Adrenal gland (tissue), 12 donors: ENCODE measurements around the gene INPP4B. TPM values are rescaled to one million over a fixed set of nuclear protein-coding genes. Genes with fewer than 3 reads are reported as not detected.
"Not testable (repeated sequence)": the region's sequence is repeated elsewhere in the genome, so short reads cannot be mapped to it uniquely, and the experiment has no call there.

Experiments
- DNase-seq, 7 donors: peaks; one replicate each; pipeline ENCODE4 v3.0.0-alpha.2; 2019 to 2020
- H3K27ac ChIP-seq, 5 donors: fragments of 200-600 bp; sonication (generic) in 4 of 5; 1 replicate in 3 of 5; 2 replicates in 2 of 5; pipeline versions ENCODE4 v1.5.1 to v1.8.0; 2016 to 2020; ENCODE audit warnings: mild to moderate bottlenecking in 1 of 5
- H3K27me3 ChIP-seq: fragments of 200-600 bp; 2 replicates; pipeline ENCODE4 v1.8.0; 2021
- H3K36me3 ChIP-seq, 2 donors: fragments of 200-600 bp; replicated peaks in 1 of 2; 1 replicate in 1 of 2; 2 replicates in 1 of 2; pipeline versions ENCODE4 v1.5.1 to v1.8.0; 2018 to 2022
- H3K4me1 ChIP-seq, 2 donors: fragments of 200-600 bp; replicated peaks in 1 of 2; 1 replicate in 1 of 2; 2 replicates in 1 of 2; pipeline versions ENCODE4 v1.5.1 to v1.8.0; 2018 to 2021
- H3K4me3 ChIP-seq, 4 donors: fragments of 200-600 bp; sonication (generic) in 3 of 4; one replicate each; pipeline ENCODE4 v1.5.1; 2016 to 2018
- H3K9me3 ChIP-seq, 3 donors: fragments of 200-600 bp; sonication (generic) in 1 of 3; replicated peaks in 1 of 3; 1 replicate in 2 of 3; 2 replicates in 1 of 3; pipeline versions ENCODE4 v1.5.1 to v1.8.0; 2016 to 2021
- CTCF ChIP-seq, 6 experiments: fragments of 450-650 bp in 4 of 6; fragments of 200-600 bp in 2 of 6; sonication (generic) in 1 of 6; IDR thresholded peaks; 1 replicate in 5 of 6; 2 replicates in 1 of 6; pipeline versions ENCODE4 v1.5.1 to v1.8.0; 2016 to 2021; ENCODE audit warnings: antibody characterized with exemption in 6 of 6, mild to moderate bottlenecking in 2 of 6, moderate library complexity in 1 of 6
- POLR2A ChIP-seq, 2 donors: fragments of 450-650 bp; IDR thresholded peaks; one replicate each; pipeline ENCODE4 v1.6.1; 2017; ENCODE audit warnings: antibody characterized with exemption in 2 of 2, mild to moderate bottlenecking in 2 of 2, moderate library complexity in 1 of 2
- WGBS, 4 donors: extraction: QIAGEN DNeasy Blood & Tissue Kit in 2 of 4; methylation state at CpG; one replicate each; pipeline versions ENCODE4 v1.1.5 to v1.1.7; 2013 to 2017; 5-methylcytosine and 5-hydroxymethylcytosine counted together
- intact Hi-C, 2 donors: fragments of 100-400 bp; cut with DNase I; formaldehyde crosslinking; loops; one replicate each; pipeline versions ENCODE4 v1.14.1 to v1.15.0; 2022 to 2023
- polyA plus RNA-seq, 3 donors: library from polyadenylated mRNA; stranded (reverse); fragments of 200-250 nt in 2 of 3; fragments of 350-450 nt in 1 of 3; fragmentation: Illumina TruSeq in 1 of 3; extraction: RNeasy Lipid Tissue Mini Kit (QIAGEN cat#74804) in 1 of 3; gene quantifications; one replicate each; pipeline ENCODE4 v1.2.3, GENCODE V29; 2013 to 2014
- total RNA-seq, 9 donors: library from RNA; depleted of rRNA in 4 of 9; stranded (reverse); fragments of >200 nt in 4 of 9; fragments of 120-200 nt in 1 of 9; fragmentation: NEBNext Ultra II Directional in 1 of 9; extraction: Animal tissue kit (Norgen Biotek cat#: 25700) in 1 of 9; gene quantifications; one replicate each; pipeline versions ENCODE4 v1.1.0 to v1.2.4, GENCODE V29; 2013 to 2023
- donor health status: healthy with polysubstance abuse.
- donor health status: Bipolar disorder and iron deficiency.
- donor health status: DM: yes; HTN: yes; CAD: no.
- donor health status: DM: no; HTN: no; CAD: no.
- donor health status: DM: no; HTN: no; CAD: no.
- donor health status: DM: yes; HTN: yes; CAD: no.

The INPP4B gene
- total and polyA plus RNA-seq, 12 donors = 2.2 to 21.6 (median 11.8) TPM

GRCh38 chr4:142079959-142080358, 766.1 kb downstream of the INPP4B start:
- H3K27me3 ChIP-seq = no peaks in the 10 kb centered on the region
- H3K36me3 ChIP-seq = no peaks in the 10 kb centered on the region
- intact Hi-C loops = no loop called here
- no peak for TF ChIP-seq CTCF (IDR thresholded peaks at IDR 0.05)
- no peak for TF ChIP-seq POLR2A (IDR thresholded peaks at IDR 0.05)
- 93 to 100% (median 97%) methylated on average over 1 of the region's 1 CpG for WGBS, 4 donors
- no peak overlapping the region for H3K4me3 ChIP-seq
- no peaks in the 10 kb centered on the region for H3K9me3 ChIP-seq
- no peak for DNase-seq
- H3K4me1 ChIP-seq = no peaks in the 10 kb centered on the region
- H3K27ac ChIP-seq = no peak overlapping the region

- Histone ChIP-seq H3K4me3 (no peak overlapping the region), H3K27ac (no peak overlapping the region), H3K4me1 (no peaks in the 10 kb centered on the region), H3K9me3 (no peaks in the 10 kb centered on the region), H3K27me3 (no peaks in the 10 kb centered on the region), H3K36me3 (no peaks in the 10 kb centered on the region)
- no peak for TF ChIP-seq CTCF (IDR thresholded peaks at IDR 0.05)
- DNase-seq = no peak
- 41 to 65% (median 50%) methylated on average over 2 of the region's 2 CpGs for WGBS, 4 donors
- intact Hi-C loops = no loop called here
Observed at GRCh38 chr4:142077048-142077447, 769.1 kb downstream of the INPP4B start.

- H3K4me3 ChIP-seq, H3K36me3 ChIP-seq, DNase-seq, H3K27ac ChIP-seq, H3K4me1 ChIP-seq, H3K27me3 ChIP-seq, intact Hi-C loops, H3K9me3 ChIP-seq: not testable (repeated sequence)
- 85 to 98% (median 94%) methylated on average over 1 to 2 of the region's 2 CpGs for WGBS, 4 donors
Observed at GRCh38 chr4:142068304-142068703, 777.8 kb downstream of the INPP4B start.

GRCh38 chr4:142066562-142066961, 779.5 kb downstream of the INPP4B start:
- H3K27ac ChIP-seq, H3K4me1 ChIP-seq, intact Hi-C loops, H3K36me3 ChIP-seq, H3K9me3 ChIP-seq, H3K4me3 ChIP-seq, DNase-seq, H3K27me3 ChIP-seq: not testable (repeated sequence)
- WGBS, 4 donors = 95 to 98% (median 97%) methylated on average over 7 to 8 of the region's 8 CpGs

GRCh38 chr4:142065086-142065647, 780.9 kb downstream of the INPP4B start:
- no peaks in the 10 kb centered on the region for H3K9me3 ChIP-seq
- intact Hi-C loops = no loop called here
- DNase-seq = no peak
- H3K4me1 ChIP-seq = no peaks in the 10 kb centered on the region
- no peaks in the 10 kb centered on the region for H3K36me3 ChIP-seq
- no peaks in the 10 kb centered on the region for H3K27me3 ChIP-seq
- no peak for TF ChIP-seq CTCF (IDR thresholded peaks at IDR 0.05)
- TF ChIP-seq POLR2A (IDR thresholded peaks at IDR 0.05) = no peak
- no peak overlapping the region for H3K4me3 ChIP-seq
- no peak overlapping the region for H3K27ac ChIP-seq
- 87 to 96% (median 92%) methylated on average over 2 of the region's 2 CpGs for WGBS, 4 donors
